Measurements from ENCODE around the gene HES3. TPM values are rescaled to one million over a fixed set of nuclear protein-coding genes. Genes with fewer than 3 reads are reported as not detected.

HES3 gene
- total and polyA plus RNA-seq, 2 donors (not counting 1 experiment from before 2014, with no cell fraction given), result not detected

DNA sequence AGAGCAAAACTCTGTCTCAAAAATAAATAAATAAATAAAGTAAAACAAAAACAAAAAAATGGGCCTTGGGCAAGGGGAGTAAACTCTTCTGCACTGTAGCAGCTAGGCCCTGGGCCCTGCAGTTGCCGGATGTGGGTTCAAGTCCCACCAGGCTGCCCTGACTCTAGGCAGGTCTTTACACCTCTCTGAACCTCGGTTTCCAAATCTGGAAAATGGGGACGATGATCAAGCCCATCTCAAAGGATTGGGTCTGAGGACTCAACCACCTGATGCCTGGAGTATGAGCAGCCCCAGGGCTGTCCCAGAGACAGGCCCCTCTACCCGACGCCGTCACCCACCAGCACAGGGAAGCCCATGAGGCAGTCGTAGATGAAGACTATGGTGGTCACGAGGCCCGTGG is 9.4 kb downstream of the HES3 start:
- Histone ChIP-seq H3K4me3 (ENCODE audit: control extremely low read depth in 1 of 5, extremely low read depth in 1 of 5, insufficient read depth in 1 of 5, low read depth in 2 of 5, low read length in 4 of 5) (no peak overlapping the region), H3K79me2 (ENCODE audit: control insufficient read depth, insufficient read depth, low read length) (no peaks in the 10 kb centered on the region), H3K4me1 (ENCODE audit: control insufficient read depth in 2 of 2, insufficient read depth in 2 of 2, low read length in 2 of 2) (peaks cover 3 to 5% of the 10 kb centered on the region in 2 donors), H3K27me3 (replicated peaks in 1 of 4; ENCODE audit: control extremely low read depth in 1 of 4, control insufficient read depth in 3 of 4, insufficient read depth in 4 of 4, low read length in 3 of 4) (peaks cover 0 to 33% (median 5%) of the 10 kb centered on the region in 4 experiments), H3K9ac (ENCODE audit: low read length) (no peak overlapping the region), H3K36me3 (replicated peaks in 1 of 2; ENCODE audit: control extremely low read depth in 1 of 2, control insufficient read depth in 1 of 2, extremely low read depth in 1 of 2, insufficient read depth in 2 of 2, low read length in 1 of 2) (no peaks in the 10 kb centered on the region), H4K20me1 (ENCODE audit: control insufficient read depth, insufficient read depth, low read length, poor library complexity, severe bottlenecking) (no peaks in the 10 kb centered on the region), H3K4me2 (replicated peaks; ENCODE audit: low read depth, low read length, poor library complexity, severe bottlenecking) (no peak overlapping the region), H3K27ac (ENCODE audit: low read length in 2 of 2) (no peak overlapping the region), H3K9me3 (ENCODE audit: control extremely low read depth in 1 of 3, control insufficient read depth in 2 of 3, insufficient read depth in 1 of 3, low read length in 2 of 3) (no peaks in the 10 kb centered on the region), H2AFZ (ENCODE audit: insufficient read depth, low read depth, low read length, poor library complexity, severe bottlenecking) (no peak overlapping the region)
- Mint-ChIP-seq H3K4me3 (no peak overlapping the region), H3K9me3 (ENCODE audit: insufficient read depth) (no peaks in the 10 kb centered on the region), H3K27ac (no peak overlapping the region), H3K27me3 (peaks cover 31% of the 10 kb centered on the region), H3K4me1 (peaks cover 4% of the 10 kb centered on the region)
- DNase-seq (no peak), ATAC-seq (ENCODE audit: low read depth) (no peak)
- WGBS (ENCODE audit: insufficient coverage), result 97% methylated on average over 9 of the region's 9 CpGs
- intact Hi-C loops (cut with micrococcal nuclease), result no loop called here
- POLR2A ChIA-PET, result no interaction called here
- TF ChIP-seq EZH2 (IDR thresholded peaks at IDR 0.05; ENCODE audit: borderline replicate concordance, insufficient read depth, low read depth, low read length, poor library complexity, severe bottlenecking), result no peak
- TF ChIP-seq, protein P1, sequence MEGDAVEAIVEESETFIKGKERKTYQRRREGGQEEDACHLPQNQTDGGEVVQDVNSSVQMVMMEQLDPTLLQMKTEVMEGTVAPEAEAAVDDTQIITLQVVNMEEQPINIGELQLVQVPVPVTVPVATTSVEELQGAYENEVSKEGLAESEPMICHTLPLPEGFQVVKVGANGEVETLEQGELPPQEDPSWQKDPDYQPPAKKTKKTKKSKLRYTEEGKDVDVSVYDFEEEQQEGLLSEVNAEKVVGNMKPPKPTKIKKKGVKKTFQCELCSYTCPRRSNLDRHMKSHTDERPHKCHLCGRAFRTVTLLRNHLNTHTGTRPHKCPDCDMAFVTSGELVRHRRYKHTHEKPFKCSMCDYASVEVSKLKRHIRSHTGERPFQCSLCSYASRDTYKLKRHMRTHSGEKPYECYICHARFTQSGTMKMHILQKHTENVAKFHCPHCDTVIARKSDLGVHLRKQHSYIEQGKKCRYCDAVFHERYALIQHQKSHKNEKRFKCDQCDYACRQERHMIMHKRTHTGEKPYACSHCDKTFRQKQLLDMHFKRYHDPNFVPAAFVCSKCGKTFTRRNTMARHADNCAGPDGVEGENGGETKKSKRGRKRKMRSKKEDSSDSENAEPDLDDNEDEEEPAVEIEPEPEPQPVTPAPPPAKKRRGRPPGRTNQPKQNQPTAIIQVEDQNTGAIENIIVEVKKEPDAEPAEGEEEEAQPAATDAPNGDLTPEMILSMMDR (IDR thresholded peaks at IDR 0.05), result no peak
- CTCF ChIA-PET, result no interaction called here

DNA sequence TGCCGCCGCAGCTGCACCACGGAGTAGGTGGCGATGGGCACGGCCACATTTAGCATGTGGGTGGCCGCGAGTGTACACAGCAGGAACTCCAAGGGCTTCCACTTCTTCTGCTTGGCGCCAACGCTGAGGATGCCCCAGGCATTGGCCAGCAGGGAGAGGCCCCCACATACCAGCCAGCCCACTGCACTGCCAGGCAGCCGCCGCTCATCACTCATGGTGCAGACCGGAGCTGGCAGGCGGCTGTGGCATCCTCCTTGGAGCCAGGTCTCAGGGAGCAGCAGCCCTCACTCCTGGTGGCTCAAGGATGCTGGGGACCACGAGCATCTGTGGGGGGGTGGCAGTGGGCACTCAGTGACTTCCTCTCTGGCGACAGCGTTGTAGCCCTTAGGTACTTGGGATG is 10.7 kb downstream of the HES3 start:
- no peak overlapping the region for H3K4me3 Mint-ChIP-seq
- Histone ChIP-seq H3K27me3 (replicated peaks in 1 of 4; ENCODE audit: control extremely low read depth in 1 of 4, control insufficient read depth in 3 of 4, insufficient read depth in 4 of 4, low read length in 3 of 4) (peaks cover 0 to 38% (median 1%) of the 10 kb centered on the region in 4 experiments), H3K27ac (ENCODE audit: low read length in 2 of 2) (no peak overlapping the region), H4K20me1 (ENCODE audit: control insufficient read depth, insufficient read depth, low read length, poor library complexity, severe bottlenecking) (no peaks in the 10 kb centered on the region), H3K9ac (ENCODE audit: low read length) (no peak overlapping the region), H3K4me1 (ENCODE audit: control insufficient read depth in 2 of 2, insufficient read depth in 2 of 2, low read length in 2 of 2) (peaks cover 1 to 2% of the 10 kb centered on the region in 2 donors), H3K79me2 (ENCODE audit: control insufficient read depth, insufficient read depth, low read length) (no peaks in the 10 kb centered on the region), H3K36me3 (replicated peaks in 1 of 2; ENCODE audit: control extremely low read depth in 1 of 2, control insufficient read depth in 1 of 2, extremely low read depth in 1 of 2, insufficient read depth in 2 of 2, low read length in 1 of 2) (no peaks in the 10 kb centered on the region), H2AFZ (ENCODE audit: insufficient read depth, low read depth, low read length, poor library complexity, severe bottlenecking) (no peak overlapping the region), H3K4me3 (ENCODE audit: control extremely low read depth in 1 of 5, extremely low read depth in 1 of 5, insufficient read depth in 1 of 5, low read depth in 2 of 5, low read length in 4 of 5) (no peak overlapping the region), H3K9me3 (ENCODE audit: control extremely low read depth in 1 of 3, control insufficient read depth in 2 of 3, insufficient read depth in 1 of 3, low read length in 2 of 3) (no peaks in the 10 kb centered on the region), H3K4me2 (replicated peaks; ENCODE audit: low read depth, low read length, poor library complexity, severe bottlenecking) (no peak overlapping the region)
- peaks cover 9% of the 10 kb centered on the region for H3K4me1 Mint-ChIP-seq
- ChIA-PET CTCF (no interaction called here), POLR2A (no interaction called here)
- no peak for TF ChIP-seq EZH2 (IDR thresholded peaks at IDR 0.05; ENCODE audit: borderline replicate concordance, insufficient read depth, low read depth, low read length, poor library complexity, severe bottlenecking)
- TF ChIP-seq, protein P1 (IDR thresholded peaks at IDR 0.05), result no peak
- 90% methylated on average over 14 of the region's 16 CpGs for WGBS (ENCODE audit: insufficient coverage)
- no peak overlapping the region for H3K27ac Mint-ChIP-seq
- ATAC-seq (ENCODE audit: low read depth) (no peak), DNase-seq (no peak)
- no peaks in the 10 kb centered on the region for H3K9me3 Mint-ChIP-seq (ENCODE audit: insufficient read depth)
- H3K27me3 Mint-ChIP-seq, result peaks cover 35% of the 10 kb centered on the region
- intact Hi-C loops (cut with micrococcal nuclease), result no loop called here
